ENCODE results near the gene ATP8A2.

- no peak for TF ChIP-seq EZH2phosphoT487 (IDR thresholded peaks at IDR 0.05; ENCODE audit: low read length)
- no peak for TF ChIP-seq CTCF (IDR thresholded peaks at IDR 0.05; ENCODE audit: low read length)
- no peak for TF ChIP-seq EZH2 (optimal IDR thresholded peaks at IDR 0.05; ENCODE audit: low read depth, low read length)
Measured at GRCh38 chr13:25677956-25678355, 306.2 kb downstream of the ATP8A2 start.

All from MM.1S (cell line).